Ascending aorta (tissue), 2 donors: Measurements from ENCODE around the gene IFNA8. TPM values are rescaled to one million over a fixed set of nuclear protein-coding genes. Genes with fewer than 3 reads are reported as not detected.

ENCODE experiments used
- DNase-seq, 2 donors: peaks; one replicate each; pipeline ENCODE4 v3.0.0-alpha.2; 2019; ENCODE audit warnings: low spot score in 2 of 2
- H3K27ac ChIP-seq, 2 donors: fragments of 200-600 bp; sonication (generic); one replicate each; pipeline ENCODE4 v1.5.1; 2016 to 2017; ENCODE audit warnings: mild to moderate bottlenecking in 1 of 2
- H3K27me3 ChIP-seq: fragments of 200-600 bp; sonication (generic); one replicate; pipeline ENCODE4 v1.5.1; 2017
- H3K36me3 ChIP-seq, 2 donors: fragments of 200-600 bp; sonication (generic); one replicate each; pipeline ENCODE4 v1.5.1; 2016
- H3K4me1 ChIP-seq, 2 donors: fragments of 200-600 bp; sonication (generic); one replicate each; pipeline ENCODE4 v1.5.1; 2016 to 2017; ENCODE audit warnings: mild to moderate bottlenecking in 1 of 2
- H3K4me3 ChIP-seq, 2 donors: fragments of 200-600 bp; sonication (generic); one replicate each; pipeline ENCODE4 v1.5.1; 2016 to 2017; ENCODE audit warnings: mild to moderate bottlenecking in 1 of 2
- H3K9me3 ChIP-seq, 2 donors: fragments of 200-600 bp; sonication (generic); one replicate each; pipeline ENCODE4 v1.5.1; 2016
- CTCF ChIP-seq, 3 experiments: fragments of 200-600 bp in 2 of 3; fragments of 450-650 bp in 1 of 3; sonication (generic) in 2 of 3; IDR thresholded peaks; one replicate each; pipeline ENCODE4 v1.5.1; 2016 to 2019; ENCODE audit warnings: antibody characterized with exemption in 3 of 3, mild to moderate bottlenecking in 1 of 3, moderate library complexity in 1 of 3
- intact Hi-C: fragments of 100-400 bp; cut with DNase I; formaldehyde crosslinking; loops from one replicate; pipeline ENCODE4 v1.15.1; 2023
- total RNA-seq: library from RNA; depleted of rRNA; stranded (reverse); fragments of >200 nt; gene quantifications from one replicate; pipeline ENCODE4 v1.1.0, GENCODE V29; 2016

IFNA8 gene
- total RNA-seq, 1 donor from 2014 or later = not detected

DNA sequence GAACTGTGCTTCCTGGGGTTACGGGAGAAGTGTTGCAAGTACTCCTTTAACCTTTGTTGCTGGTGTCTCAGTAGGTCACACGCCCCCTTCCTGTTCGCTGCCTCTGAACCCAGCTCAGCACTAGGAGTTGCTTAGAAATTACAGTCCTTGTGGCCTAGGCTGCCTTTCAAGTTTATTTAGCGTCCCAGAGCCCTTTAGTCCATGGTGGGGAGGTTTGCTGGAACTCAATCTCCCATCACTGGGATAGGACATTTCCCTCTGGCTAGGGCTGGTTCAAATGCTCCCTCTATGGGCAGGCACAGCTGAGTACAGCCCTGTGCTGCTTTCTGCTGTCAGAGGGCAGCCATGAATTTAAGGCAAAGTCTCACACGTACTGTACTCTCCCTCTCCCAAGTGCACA lies 4.7 kb downstream of the IFNA8 start:
- Histone ChIP-seq H3K9me3 (no peaks in the 10 kb centered on the region), H3K36me3 (no peaks in the 10 kb centered on the region), H3K4me3 (no peak overlapping the region), H3K4me1 (no peaks in the 10 kb centered on the region), H3K27ac (no peak overlapping the region), H3K27me3 (no peaks in the 10 kb centered on the region)
- intact Hi-C loops = no loop called here
- DNase-seq = no peak
- no peak for TF ChIP-seq CTCF (IDR thresholded peaks at IDR 0.05)

DNA sequence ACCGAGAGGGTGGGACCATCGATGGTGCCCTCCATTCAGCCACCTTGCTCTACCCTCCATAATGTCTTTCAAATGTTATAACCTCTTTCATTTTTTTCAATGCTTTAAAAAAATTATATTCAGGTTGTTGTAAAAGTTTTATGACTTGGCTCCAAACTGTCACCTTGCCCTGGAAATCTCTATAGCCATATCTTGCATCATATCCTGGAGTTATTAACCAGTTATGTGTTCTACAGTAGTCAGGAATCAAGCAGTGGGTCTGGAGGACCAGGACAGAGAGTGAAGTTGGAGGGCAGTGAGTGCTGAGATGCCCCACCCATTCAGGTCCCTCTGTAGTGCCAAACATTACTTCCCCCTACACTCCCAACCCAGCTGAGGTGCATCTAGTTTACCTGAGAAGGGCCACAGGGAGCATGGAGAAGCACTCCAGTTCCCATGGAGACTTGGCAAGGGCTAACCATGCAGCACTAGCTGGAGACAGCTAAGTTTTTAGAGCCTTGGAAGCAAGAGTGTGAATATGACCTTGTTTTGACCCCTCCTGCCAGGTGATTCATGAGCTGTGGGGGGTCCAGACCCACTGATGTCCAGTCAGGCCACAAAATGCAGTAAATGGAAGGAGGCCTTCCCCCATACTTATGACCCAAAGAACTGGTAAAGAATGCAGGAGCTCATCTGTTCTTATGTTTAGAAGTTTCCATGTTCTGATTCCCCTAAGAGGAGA lies 5.5 kb downstream of the IFNA8 start:
- Histone ChIP-seq H3K27me3 (no peaks in the 10 kb centered on the region), H3K9me3 (no peaks in the 10 kb centered on the region), H3K4me3 (no peak overlapping the region), H3K27ac (no peak overlapping the region), H3K36me3 (no peaks in the 10 kb centered on the region), H3K4me1 (no peaks in the 10 kb centered on the region)
- DNase-seq = no peak
- no peak for TF ChIP-seq CTCF (IDR thresholded peaks at IDR 0.05)
- intact Hi-C loops = no loop called here

GRCh38 chr9:21415493-21416267 lies 6.8 kb downstream of the IFNA8 start:
- H3K4me3 ChIP-seq = no peak overlapping the region
- H3K27me3 ChIP-seq = no peaks in the 10 kb centered on the region
- no peaks in the 10 kb centered on the region for H3K9me3 ChIP-seq
- no peak for DNase-seq
- no peaks in the 10 kb centered on the region for H3K4me1 ChIP-seq
- no peak for TF ChIP-seq CTCF (IDR thresholded peaks at IDR 0.05)
- intact Hi-C loops = no loop called here
- no peaks in the 10 kb centered on the region for H3K36me3 ChIP-seq
- no peak overlapping the region for H3K27ac ChIP-seq

- DNase-seq = no peak
- no peaks in the 10 kb centered on the region for H3K9me3 ChIP-seq
- intact Hi-C loops = no loop called here
- no peak overlapping the region for H3K27ac ChIP-seq
- H3K4me3 ChIP-seq = no peak overlapping the region
- no peak for TF ChIP-seq CTCF (IDR thresholded peaks at IDR 0.05)
- H3K36me3 ChIP-seq = no peaks in the 10 kb centered on the region
- no peaks in the 10 kb centered on the region for H3K27me3 ChIP-seq
- H3K4me1 ChIP-seq = no peaks in the 10 kb centered on the region
Observed at GRCh38 chr9:21428235-21428634, 19.3 kb downstream of the IFNA8 start.

DNA sequence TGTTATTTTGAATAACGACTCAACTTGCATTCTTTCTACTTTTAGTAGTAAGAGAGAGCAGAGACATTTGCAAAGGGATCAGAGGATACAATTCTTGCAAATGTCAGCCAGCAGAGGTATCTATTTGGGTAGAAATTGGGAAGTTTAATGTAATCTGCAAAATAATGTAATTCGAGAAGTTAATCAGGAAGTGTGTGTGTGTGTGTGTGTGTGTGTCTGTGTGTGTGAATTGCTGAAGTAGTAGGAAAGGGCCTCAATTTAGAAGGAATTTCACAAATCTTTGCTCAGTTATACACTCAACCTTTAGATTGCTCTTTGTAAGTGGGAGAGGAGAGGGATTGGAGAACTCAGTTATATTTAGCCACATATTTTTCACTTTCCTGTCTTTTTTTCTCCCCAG lies 20.3 kb downstream of the IFNA8 start:
- Histone ChIP-seq H3K4me3 (no peak overlapping the region), H3K9me3 (no peaks in the 10 kb centered on the region), H3K4me1 (no peaks in the 10 kb centered on the region), H3K36me3 (no peaks in the 10 kb centered on the region), H3K27ac (no peak overlapping the region), H3K27me3 (no peaks in the 10 kb centered on the region)
- intact Hi-C loops = no loop called here
- no peak for TF ChIP-seq CTCF (IDR thresholded peaks at IDR 0.05)
- DNase-seq = no peak
